Neutrophil (primary cell): ENCODE measurements around the gene UTP25.

Source experiments
- H3K27ac ChIP-seq: fragments of 200-600 bp; sonication (generic); 2 replicates; pipeline ENCODE4 v1.5.1; 2016; ENCODE audit warnings: mild to moderate bottlenecking, moderate library complexity
- H3K27me3 ChIP-seq: fragments of 200-600 bp; sonication (generic); 2 replicates; pipeline ENCODE4 v1.6.0; 2016; ENCODE audit warnings: mild to moderate bottlenecking
- H3K36me3 ChIP-seq: fragments of 200-600 bp; sonication (generic); 2 replicates; pipeline ENCODE4 v1.5.1; 2017
- H3K4me1 ChIP-seq, 2 experiments: fragments of 200-600 bp in 1 of 2; sonication (generic) in 1 of 2; 1 replicate in 1 of 2; 2 replicates in 1 of 2; pipeline versions ENCODE4 v1.5.1 to v1.6.1; 2013 to 2016; ENCODE audit warnings: low read depth in 1 of 2, low read length in 1 of 2, mild to moderate bottlenecking in 1 of 2, moderate library complexity in 1 of 2; ENCODE audit not compliant: control insufficient read depth in 1 of 2, insufficient read depth in 1 of 2
- H3K4me3 ChIP-seq, 2 experiments: fragments of 200-600 bp in 1 of 2; sonication (generic) in 1 of 2; 1 replicate in 1 of 2; 2 replicates in 1 of 2; pipeline ENCODE4 v1.5.1; 2013 to 2016; ENCODE audit warnings: low read depth in 1 of 2, low read length in 1 of 2, mild to moderate bottlenecking in 1 of 2, moderate library complexity in 1 of 2
- H3K9me3 ChIP-seq: fragments of 200-600 bp; sonication (generic); 2 replicates; pipeline ENCODE4 v1.5.1; 2016
- TF ChIP-seq, protein P1 (sequence below): fragments of 200-600 bp; sonication (generic); IDR thresholded peaks from 2 replicates; pipeline ENCODE4 v1.5.1; 2016; ENCODE audit warnings: antibody characterized with exemption

UTP25 gene

DNA sequence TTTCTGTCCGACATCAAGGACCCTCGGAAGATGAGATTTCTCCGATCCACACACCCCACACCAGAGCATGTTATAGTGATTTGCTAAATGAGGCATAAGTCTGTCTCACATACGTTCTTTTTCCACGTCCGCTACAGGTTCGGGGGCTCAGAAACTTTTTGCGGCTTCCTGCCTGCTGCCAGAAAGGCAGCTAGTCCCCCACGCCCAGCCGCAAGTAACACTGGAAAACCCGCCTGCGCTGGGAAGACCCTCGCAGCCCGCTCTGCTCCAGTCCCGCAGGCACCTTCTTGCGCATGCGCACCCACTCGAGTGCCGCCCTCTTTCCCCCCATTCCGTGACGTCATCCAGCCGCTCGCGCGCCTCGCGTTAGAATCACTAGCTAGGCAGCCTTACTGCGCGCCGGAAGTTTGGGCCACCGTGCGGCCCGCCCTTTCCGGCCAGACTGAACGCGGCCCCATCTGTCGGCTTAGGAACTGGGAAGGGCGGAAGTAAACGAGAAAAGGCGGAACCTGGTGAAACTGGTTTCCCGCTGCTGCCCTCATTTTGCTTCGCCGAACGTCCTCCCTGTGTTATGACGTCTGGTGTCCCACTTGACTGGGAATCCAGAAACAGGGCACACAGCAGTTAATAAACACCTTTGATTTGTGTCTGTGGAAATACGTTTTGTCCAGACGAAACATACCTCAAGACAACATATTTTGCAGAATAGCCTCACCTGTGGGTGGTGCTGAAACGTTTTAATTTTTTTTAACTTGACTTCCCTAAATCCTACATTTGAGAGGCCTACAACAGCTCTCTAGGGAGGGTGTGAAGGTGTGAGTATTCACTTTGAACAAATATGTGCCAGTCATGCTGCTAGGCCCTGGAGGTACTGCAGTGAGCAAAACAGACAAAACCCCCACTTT lies 43.3 kb upstream of the UTP25 start, which contains the start of gene C1orf74:
Gene C1orf74, minus strand, starts transcription at position 295 of the 905 bp plus-strand sequence. CDS start 925 bp downstream, outside the sequence.
- Histone ChIP-seq H3K4me1 (peaks cover 18% of the 10 kb centered on the region in 2 experiments), H3K27ac (peak within 1 kb of the TSS; percentile 93), H3K36me3 (peaks cover 38% of the 10 kb centered on the region), H3K4me3 (peak within 1 kb of the TSS; percentile 62 to 71), H3K9me3 (no peaks in the 10 kb centered on the region), H3K27me3 (peaks cover 30% of the 10 kb centered on the region)
- TF ChIP-seq, protein P1, sequence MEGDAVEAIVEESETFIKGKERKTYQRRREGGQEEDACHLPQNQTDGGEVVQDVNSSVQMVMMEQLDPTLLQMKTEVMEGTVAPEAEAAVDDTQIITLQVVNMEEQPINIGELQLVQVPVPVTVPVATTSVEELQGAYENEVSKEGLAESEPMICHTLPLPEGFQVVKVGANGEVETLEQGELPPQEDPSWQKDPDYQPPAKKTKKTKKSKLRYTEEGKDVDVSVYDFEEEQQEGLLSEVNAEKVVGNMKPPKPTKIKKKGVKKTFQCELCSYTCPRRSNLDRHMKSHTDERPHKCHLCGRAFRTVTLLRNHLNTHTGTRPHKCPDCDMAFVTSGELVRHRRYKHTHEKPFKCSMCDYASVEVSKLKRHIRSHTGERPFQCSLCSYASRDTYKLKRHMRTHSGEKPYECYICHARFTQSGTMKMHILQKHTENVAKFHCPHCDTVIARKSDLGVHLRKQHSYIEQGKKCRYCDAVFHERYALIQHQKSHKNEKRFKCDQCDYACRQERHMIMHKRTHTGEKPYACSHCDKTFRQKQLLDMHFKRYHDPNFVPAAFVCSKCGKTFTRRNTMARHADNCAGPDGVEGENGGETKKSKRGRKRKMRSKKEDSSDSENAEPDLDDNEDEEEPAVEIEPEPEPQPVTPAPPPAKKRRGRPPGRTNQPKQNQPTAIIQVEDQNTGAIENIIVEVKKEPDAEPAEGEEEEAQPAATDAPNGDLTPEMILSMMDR = peak; percentile 57

DNA sequence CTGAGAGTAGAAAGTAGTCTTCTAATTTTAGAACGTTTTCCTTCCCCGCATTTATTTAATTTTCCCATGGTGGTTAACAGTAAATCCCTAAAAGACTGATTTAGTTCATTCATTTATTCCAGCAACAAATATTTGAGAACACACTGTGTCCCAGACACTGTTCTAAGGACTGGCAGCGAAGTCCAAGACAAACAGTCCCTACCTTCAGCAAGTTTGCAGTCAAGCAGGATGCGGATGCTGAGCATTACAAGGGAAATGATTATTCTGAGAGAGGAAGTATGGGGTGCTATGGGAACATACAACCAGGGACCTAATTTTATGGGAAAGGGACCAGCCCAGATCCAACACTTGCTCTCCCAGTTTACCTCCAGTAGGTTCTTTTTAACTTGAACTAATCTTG lies 42.2 kb upstream of the UTP25 start:
- TF ChIP-seq, protein P1 = no peak
- peaks cover 18% of the 10 kb centered on the region in 2 experiments for H3K4me1 ChIP-seq

DNA sequence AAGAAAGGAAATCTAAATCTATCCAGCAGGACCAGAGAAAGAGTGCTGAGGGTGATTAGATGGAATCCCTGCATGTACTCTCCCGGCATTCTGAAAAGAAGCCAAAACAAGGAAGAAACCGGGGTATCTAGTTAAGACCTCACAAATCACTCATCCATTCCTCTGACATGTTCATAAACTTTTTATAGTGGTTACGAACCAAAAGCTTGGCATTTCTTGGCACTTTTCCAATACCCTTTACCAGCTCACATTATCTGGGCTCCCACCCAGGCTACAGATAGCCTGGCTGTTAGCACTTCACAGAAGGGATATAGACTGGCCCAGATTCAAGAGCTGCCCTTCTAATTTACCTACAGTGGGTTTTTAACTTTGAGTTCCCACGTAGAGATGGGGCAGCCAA lies 41.6 kb upstream of the UTP25 start:
- peaks cover 46% of the 10 kb centered on the region for H3K27me3 ChIP-seq
- peaks cover 22% of the 10 kb centered on the region for H3K36me3 ChIP-seq
- H3K4me1 ChIP-seq = peaks cover 18% of the 10 kb centered on the region in 2 experiments
- TF ChIP-seq, protein P1 = no peak
- peak overlapping the region; percentile 93 for H3K27ac ChIP-seq
- no peaks in the 10 kb centered on the region for H3K9me3 ChIP-seq
- no peak overlapping the region for H3K4me3 ChIP-seq

More for the DNA sequence above, 42.2 kb upstream of the UTP25 start:
- H3K36me3 ChIP-seq = peaks cover 27% of the 10 kb centered on the region
- H3K27ac ChIP-seq = peak overlapping the region; percentile 93
- peaks cover 40% of the 10 kb centered on the region for H3K27me3 ChIP-seq
- peak overlapping the region; percentile 62 to 71 for H3K4me3 ChIP-seq
- no peaks in the 10 kb centered on the region for H3K9me3 ChIP-seq

DNA sequence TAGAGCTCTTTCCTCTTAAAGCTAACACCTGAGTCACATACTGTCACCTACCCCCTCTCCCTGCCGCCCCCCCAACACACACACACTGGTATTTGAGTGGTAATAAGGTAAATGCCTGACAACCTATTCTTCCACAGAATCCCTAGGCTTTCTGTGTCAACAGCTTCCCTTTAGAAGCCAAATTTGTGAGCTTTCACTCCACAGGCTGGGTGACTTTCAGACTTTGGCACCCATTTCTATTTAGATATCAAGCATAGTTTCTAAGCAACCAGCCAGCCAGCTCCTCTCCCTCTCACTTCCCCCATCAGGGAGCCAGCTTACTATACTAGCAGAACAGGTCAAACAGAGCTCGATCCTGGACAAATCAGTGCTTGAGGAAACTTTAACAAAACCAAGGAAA lies 40.2 kb upstream of the UTP25 start:
- Histone ChIP-seq H3K36me3 (peaks cover 8% of the 10 kb centered on the region), H3K27me3 (peaks cover 60% of the 10 kb centered on the region), H3K9me3 (no peaks in the 10 kb centered on the region), H3K4me1 (peaks cover 18% of the 10 kb centered on the region in 2 experiments), H3K4me3 (no peak overlapping the region), H3K27ac (no peak overlapping the region)
- TF ChIP-seq, protein P1 = no peak

DNA sequence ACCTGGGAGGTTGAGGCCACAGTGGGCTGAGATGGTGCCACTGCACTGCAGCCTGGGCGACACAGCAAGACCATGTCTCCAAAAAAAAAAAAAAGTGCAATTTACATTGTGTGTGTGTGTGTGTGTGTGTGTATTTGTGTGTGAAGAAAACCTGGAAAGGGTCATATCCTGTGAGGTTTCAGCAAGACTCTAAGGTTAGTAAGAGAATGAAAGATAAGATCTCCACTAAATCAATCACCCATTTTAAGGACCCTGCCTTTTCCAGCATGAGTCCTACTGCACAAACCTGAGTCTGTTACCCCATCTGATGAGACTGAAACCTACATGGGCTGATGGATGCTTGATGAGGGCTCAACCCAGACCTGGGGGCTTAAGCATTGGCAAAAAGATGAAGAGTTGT lies 38.5 kb upstream of the UTP25 start:
- Histone ChIP-seq H3K36me3 (no peaks in the 10 kb centered on the region), H3K4me3 (no peak overlapping the region), H3K9me3 (no peaks in the 10 kb centered on the region), H3K27ac (no peak overlapping the region), H3K4me1 (peaks cover 12% of the 10 kb centered on the region in 2 experiments), H3K27me3 (peaks cover 77% of the 10 kb centered on the region)
- TF ChIP-seq, protein P1 = no peak
